Lower leg skin (tissue), 3 donors: ENCODE data around the gene PTPRT.

Experiments
- CTCF ChIP-seq, 3 donors: fragments of 450-650 bp; IDR thresholded peaks; one replicate each; pipeline ENCODE4 v1.5.1; 2016; ENCODE audit warnings: antibody characterized with exemption in 3 of 3, mild to moderate bottlenecking in 3 of 3, moderate library complexity in 2 of 3
- POLR2A ChIP-seq, 2 donors: fragments of 450-650 bp; IDR thresholded peaks; one replicate each; pipeline ENCODE4 v1.6.1; 2016 to 2017; ENCODE audit warnings: antibody characterized with exemption in 2 of 2, mild to moderate bottlenecking in 1 of 2, moderate library complexity in 1 of 2

- TF ChIP-seq POLR2A (IDR thresholded peaks at IDR 0.05): no peak
- TF ChIP-seq CTCF (IDR thresholded peaks at IDR 0.05): no peak
Measured at GRCh38 chr20:42484790-42485375, 704.8 kb downstream of the PTPRT start.
